ENCODE measurements around the gene PEDS1.
"Not testable (repeated sequence)": the region's sequence is repeated elsewhere in the genome, so short reads cannot be mapped to it uniquely, and the experiment has no call there.

- not testable (repeated sequence) for TF ChIP-seq POLR2A (IDR thresholded peaks at IDR 0.05; ENCODE audit: low read depth, low read length); POLR2AphosphoS5 (IDR thresholded peaks at IDR 0.05; ENCODE audit: low read depth, low read length); TAF1 (IDR thresholded peaks at IDR 0.05; ENCODE audit: borderline replicate concordance, low read depth, low read length)
Observed at GRCh38 chr20:50201710-50202109, 48.2 kb upstream of the PEDS1 start.
